Fibroblast of lung (primary cell): ENCODE results near the gene DIPK1B.

Source experiments
- EZH2 ChIP-seq: IDR thresholded peaks from 2 replicates; pipeline ENCODE4 v1.5.1; 2012; ENCODE audit warnings: low read length, control low read depth, mild to moderate bottlenecking; ENCODE audit errors: missing control alignments
- TF ChIP-seq, protein P1 (sequence below), 2 donors: IDR thresholded peaks in 1 of 2; conservative IDR thresholded peaks in 1 of 2; 1 replicate in 1 of 2; 2 replicates in 1 of 2; pipeline ENCODE4 v1.5.1; 2011 to 2012; ENCODE audit warnings: low read length in 2 of 2, control low read depth in 1 of 2, inconsistent platforms in 1 of 2, low read depth in 1 of 2, mild to moderate bottlenecking in 1 of 2

DNA sequence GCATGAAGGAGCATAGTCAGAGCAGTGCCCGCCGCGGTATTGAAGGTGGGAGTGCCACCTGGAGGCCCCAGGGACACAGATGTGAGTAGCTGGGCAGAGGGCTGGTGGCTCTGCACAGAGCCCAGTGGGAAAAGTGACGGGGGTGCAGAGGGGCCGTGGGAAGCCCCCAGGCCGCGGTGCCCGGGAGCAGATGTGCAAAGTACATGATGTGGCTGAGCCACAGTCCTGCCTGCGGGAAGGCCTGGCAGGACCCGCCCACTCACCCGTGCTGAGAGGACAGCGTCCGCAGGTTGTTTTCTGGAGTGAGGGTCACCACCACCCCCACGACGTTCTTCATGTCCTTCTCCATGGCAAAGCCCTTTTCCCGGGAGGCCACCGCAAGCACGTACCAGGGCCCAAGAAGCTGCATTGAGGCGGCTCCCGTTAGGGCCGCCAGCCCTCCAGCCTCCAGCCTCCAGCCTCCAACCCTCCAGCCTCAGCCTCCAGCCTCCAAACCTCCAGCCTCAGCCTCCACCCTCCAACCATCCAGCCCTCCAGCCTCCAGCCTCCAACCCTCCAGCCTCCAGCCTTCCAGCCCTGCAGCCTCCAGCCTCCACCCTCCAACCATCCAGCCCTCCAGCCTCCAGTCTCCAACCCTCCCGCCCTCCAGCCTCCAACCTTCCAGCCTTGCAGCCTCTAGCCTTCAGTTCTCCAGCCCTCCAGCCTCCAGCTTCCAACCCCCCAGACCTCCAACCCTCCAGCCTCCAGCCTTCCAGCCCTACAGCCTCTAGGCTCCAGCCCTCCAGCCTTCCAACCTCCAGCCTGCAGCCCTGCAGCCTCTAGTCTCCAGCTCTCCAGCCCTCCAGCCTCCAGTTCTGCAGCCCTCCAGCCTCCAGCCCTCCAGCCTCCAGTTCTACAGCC lies 35.0 kb downstream of the DIPK1B start:
- TF ChIP-seq, protein P1, sequence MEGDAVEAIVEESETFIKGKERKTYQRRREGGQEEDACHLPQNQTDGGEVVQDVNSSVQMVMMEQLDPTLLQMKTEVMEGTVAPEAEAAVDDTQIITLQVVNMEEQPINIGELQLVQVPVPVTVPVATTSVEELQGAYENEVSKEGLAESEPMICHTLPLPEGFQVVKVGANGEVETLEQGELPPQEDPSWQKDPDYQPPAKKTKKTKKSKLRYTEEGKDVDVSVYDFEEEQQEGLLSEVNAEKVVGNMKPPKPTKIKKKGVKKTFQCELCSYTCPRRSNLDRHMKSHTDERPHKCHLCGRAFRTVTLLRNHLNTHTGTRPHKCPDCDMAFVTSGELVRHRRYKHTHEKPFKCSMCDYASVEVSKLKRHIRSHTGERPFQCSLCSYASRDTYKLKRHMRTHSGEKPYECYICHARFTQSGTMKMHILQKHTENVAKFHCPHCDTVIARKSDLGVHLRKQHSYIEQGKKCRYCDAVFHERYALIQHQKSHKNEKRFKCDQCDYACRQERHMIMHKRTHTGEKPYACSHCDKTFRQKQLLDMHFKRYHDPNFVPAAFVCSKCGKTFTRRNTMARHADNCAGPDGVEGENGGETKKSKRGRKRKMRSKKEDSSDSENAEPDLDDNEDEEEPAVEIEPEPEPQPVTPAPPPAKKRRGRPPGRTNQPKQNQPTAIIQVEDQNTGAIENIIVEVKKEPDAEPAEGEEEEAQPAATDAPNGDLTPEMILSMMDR (conservative IDR thresholded peaks at IDR 0.05 in 1 of 2, IDR thresholded peaks at IDR 0.05 in 1 of 2; ENCODE audit: low read depth in 1 of 2, low read length in 2 of 2) = no peak
- TF ChIP-seq EZH2 = no peak
